SK-MEL-5 (cell line): ENCODE measurements around the gene APBB2. TPM values are rescaled to one million over a fixed set of nuclear protein-coding genes. Genes with fewer than 3 reads are reported as not detected.

Experiments
- DNase-seq: peaks from one replicate; pipeline ENCODE4 v3.0.0-alpha.2; 2016; ENCODE audit warnings: low read depth, low spot score
- in situ Hi-C: cut with HindIII; loops from 2 replicates; pipeline ENCODE4 v1.10.0; 2016; ENCODE audit warnings: low sequenced_read_pairs, high pct_unique_total_duplicates, low pct_unique_long_range_greater_than_20kb
- total RNA-seq: library from RNA; depleted of rRNA; stranded (reverse); fragments of >200 nt; shearing (Covaris generic); gene quantifications from 2 replicates; pipeline ENCODE4 v1.2.3, GENCODE V29; 2014

The APBB2 gene
- total RNA-seq, 1 experiment from 2014 or later, result 10.9 TPM

- in situ Hi-C loops, result no loop called here
- no peak for DNase-seq
Observed at GRCh38 chr4:40858962-40859361, 355.4 kb downstream of the APBB2 start.

DNA sequence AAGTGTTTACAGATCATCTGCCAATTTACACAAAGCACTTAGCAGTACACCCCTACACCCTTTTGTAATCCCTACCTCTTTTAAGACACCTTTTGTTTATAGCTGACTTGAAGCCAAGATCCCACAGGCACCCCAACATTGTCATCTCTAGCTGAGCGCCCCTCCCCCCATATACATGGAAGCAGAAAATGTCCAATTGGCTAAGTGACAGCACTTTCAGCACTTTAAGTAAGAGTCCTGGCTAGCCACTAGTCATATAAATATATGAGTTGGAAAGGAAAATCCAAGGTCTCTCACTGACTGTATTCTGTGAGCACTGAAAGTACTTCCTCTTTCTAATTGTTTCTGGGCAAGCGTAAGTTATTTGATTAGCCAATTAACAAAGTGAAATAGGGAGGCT, 356.4 kb downstream of the APBB2 start:
- DNase-seq, result no peak
- in situ Hi-C loops, result no loop called here

DNA sequence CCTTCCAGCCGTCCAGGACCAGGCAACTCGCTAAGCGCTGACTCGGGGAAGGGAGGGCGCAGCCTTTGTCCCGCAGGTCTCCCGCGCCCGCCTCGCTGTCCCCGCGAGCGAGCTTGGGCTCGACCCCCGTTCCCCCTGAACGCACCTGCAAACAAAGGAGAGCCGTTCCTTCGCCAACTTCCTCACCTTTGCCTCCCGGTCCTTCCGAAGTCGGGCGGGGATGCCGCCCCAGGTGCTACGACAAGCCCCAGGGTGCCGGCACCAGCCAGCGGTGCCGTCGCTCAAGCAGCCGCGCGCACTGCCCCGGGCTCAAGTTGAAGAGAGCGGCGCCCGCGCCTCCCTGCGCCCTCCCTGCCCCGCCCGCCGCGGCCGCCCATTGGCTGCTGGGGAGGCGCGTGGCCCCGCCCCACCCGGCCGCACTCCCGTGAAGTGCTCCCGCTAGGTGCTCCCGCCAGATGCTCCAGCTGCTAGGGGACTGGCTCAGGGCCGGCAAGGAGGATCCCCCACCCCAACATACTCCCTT, 357.4 kb downstream of the APBB2 start:
- in situ Hi-C loops, result no loop called here

DNA sequence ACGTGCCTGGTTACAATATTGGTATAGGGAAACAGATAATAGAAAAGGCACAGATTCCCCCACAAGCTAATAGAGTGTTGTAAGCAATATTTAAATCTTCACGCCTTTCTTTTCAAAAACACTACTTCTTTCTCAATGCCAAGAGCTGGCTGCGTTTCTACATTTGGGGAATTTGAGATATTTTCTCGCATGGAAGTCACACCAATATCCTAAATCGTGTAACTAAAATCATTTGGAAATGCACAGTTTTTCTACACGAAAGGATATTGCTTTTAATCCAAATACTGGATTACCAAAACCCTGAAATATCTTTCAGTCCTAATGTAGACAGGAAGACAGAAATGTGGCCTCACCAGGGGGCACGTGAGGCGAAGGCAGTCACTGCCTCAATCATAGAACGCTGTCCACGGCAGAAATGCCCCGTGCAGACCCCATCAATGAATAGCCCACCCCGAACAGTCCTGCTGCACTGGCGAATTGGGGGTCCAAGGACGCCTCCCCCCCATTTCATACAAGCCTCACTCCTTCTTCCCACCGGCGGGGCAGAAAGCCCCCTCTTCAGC, 358.0 kb downstream of the APBB2 start:
- DNase-seq, result no peak
- in situ Hi-C loops, result no loop called here

More for the DNA sequence above, 357.4 kb downstream of the APBB2 start:
- no peak for DNase-seq

DNA sequence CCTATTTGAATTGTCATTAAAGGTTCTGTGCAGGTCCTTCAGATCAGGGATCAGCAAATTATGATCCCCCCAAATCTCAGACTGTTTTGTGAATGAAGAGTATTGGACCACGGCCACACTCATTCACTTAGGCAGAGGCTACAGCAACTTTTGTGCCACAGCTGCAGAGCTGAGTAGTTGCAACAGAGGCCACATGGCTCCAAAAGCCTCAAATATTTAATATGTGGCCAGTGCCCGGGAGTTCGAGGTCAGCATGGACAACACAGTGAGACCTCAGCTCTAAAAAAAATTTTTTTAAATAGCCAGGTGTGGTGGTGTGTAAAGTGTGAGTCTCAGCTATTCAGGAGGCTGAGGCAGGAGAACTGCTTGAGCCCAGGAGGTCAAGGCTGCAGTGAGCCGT, 363.8 kb downstream of the APBB2 start:
- no peak for DNase-seq

GRCh38 chr4:40848940-40849339, 365.4 kb downstream of the APBB2 start:
- no peak for DNase-seq
- in situ Hi-C loops, result no loop called here

More for the DNA sequence above, 363.8 kb downstream of the APBB2 start:
- in situ Hi-C loops, result no loop called here

DNA sequence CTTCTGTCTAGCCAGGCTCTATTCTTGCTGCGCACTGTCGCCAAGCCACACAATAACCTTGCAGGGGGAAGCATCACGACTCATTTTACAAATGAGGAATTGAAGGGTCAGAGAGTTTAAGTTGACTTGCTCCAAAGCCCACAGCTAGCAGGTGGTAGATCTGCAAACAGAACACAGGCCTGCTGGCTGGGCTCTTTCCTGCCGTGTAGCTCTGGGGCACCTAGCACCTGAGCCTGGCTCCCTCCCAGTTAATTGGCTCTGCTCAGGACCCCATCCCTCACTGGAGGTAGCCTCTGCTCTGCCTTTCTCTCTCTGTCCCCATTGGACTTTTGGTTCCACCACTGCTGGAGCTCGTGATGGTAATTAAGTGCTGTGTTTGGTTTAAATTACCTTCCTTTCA, 366.1 kb downstream of the APBB2 start:
- DNase-seq, result no peak
- in situ Hi-C loops, result no loop called here

- in situ Hi-C loops, result no loop called here
Observed at GRCh38 chr4:40846532-40846931, 367.8 kb downstream of the APBB2 start.

GRCh38 chr4:40845154-40845835, 369.0 kb downstream of the APBB2 start:
- DNase-seq, result no peak
- in situ Hi-C loops, result no loop called here

More at GRCh38 chr4:40846532-40846931, 367.8 kb downstream of the APBB2 start:
- no peak for DNase-seq

DNA sequence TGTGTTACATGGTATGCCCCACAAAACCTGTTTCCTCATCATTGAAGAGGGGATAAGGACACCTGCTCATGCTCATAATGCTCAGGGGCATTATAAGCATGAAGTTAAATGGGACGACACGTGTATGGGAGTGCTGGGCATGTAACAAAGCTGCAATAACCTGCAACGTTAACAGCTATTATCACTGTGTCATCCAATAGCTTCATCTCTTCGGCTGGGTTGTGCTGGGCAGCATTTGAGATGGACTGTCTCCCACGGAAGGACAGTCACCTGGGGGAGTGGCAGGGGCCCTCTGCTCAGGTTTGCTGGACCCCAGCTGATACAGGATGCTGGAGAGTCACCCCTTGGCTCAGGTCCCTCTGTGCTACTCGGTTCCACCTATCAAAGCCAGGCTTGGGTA, 370.1 kb downstream of the APBB2 start:
- in situ Hi-C loops, result no loop called here
- no peak for DNase-seq

GRCh38 chr4:40843696-40844095, 370.6 kb downstream of the APBB2 start:
- in situ Hi-C loops, result no loop called here
- peak; percentile 55 for DNase-seq

GRCh38 chr4:40842725-40843423, 371.5 kb downstream of the APBB2 start:
- DNase-seq, result peak; percentile 24
- in situ Hi-C loops, result no loop called here

DNA sequence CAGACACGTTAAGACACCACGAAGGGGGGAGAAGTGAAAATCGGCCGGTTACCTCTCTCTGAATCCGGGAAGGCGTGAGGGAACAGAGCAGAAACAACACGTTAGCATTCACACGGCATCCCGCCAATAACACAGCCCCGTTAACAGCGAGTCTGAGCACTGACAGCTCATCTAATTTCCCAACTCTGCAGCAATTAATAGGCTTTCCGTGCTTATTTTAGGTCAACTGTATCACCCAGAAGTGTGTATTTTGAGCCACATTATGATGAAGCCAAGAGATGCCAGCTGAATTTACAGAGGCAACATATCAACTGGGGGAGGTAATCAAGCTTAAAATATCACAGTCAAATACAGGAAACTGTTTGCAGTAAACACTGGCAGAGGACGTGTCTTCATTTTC, 372.0 kb downstream of the APBB2 start:
- DNase-seq, result no peak

DNA sequence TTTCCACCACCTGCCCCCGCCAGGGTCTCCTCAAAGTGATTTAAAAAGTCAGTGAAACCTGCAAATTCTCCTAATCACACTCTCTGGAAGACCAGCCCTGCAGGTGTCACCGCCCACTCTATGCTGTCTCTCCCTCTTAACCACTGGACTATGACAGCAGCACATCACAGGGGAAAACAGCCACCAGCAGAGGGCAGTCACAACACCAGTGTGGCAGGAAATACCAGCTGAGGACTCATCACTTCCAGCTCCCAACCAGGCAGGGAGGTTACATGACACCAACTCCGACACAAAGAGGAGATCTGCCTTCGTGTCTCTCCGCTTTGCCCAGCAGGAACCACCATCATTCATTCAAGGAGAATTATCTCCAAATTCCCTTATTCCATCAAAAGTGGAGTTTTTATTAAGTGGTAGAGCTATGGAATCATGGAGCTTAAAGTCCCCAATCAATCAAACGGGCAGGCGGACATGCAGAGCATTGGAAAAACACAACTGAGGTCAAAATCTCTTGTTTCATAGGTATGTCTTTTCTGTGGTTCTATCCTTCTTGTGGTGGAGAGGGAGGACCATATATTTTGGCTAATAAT, 373.3 kb downstream of the APBB2 start:
- peak; percentile 85 for DNase-seq
- in situ Hi-C loops, result no loop called here

More for the DNA sequence above, 372.0 kb downstream of the APBB2 start:
- in situ Hi-C loops, result no loop called here

DNA sequence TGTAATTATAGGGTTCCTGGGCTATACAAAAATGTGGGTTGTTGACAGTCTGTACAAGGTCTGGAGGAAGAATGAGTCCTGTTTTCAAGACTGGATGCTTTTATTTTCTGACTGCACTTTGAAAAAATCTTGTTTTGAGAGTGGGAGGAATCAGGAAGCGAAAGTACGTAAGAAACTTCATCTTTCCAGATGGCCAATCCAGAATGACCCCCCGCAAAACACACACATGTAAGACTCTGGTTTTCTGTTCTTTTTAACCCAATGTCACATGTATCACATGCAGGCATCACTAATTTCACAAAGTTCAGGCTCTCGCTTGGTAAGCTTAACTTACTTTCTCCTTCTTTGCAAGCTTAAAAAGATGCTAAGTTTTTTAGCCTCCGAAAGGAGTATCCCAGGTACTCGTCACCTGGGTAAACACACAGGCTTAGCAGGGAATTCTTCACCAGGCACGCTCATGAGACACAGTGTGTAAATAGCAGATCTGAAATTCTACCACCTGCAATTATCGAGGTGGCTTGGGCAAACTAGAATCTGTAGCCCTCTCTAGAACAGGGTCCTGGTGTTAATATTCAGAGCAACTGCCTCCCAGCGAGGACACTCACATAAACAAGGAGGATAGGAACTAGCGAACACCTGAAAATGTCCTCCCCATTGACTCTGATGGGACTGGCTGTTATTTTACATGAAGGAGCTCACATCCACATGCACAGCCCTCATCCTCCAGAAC, 373.9 kb downstream of the APBB2 start:
- in situ Hi-C loops, result no loop called here
- DNase-seq, result no peak

- in situ Hi-C loops, result no loop called here
- peak; percentile 6 for DNase-seq
Observed at GRCh38 chr4:40838742-40839141, 375.6 kb downstream of the APBB2 start.

- no peak for DNase-seq
- in situ Hi-C loops, result no loop called here
Observed at GRCh38 chr4:40837094-40837870, 377.1 kb downstream of the APBB2 start.
